Measurements from ENCODE around the gene LIMK2. TPM values are rescaled to one million over a fixed set of nuclear protein-coding genes. Genes with fewer than 3 reads are reported as not detected.
A peak's percentile ranks its signal among the peaks of the same experiment; 100 is the strongest.

The LIMK2 gene
- total RNA-seq, 1 experiment from 2014 or later = 13.2 TPM

DNA sequence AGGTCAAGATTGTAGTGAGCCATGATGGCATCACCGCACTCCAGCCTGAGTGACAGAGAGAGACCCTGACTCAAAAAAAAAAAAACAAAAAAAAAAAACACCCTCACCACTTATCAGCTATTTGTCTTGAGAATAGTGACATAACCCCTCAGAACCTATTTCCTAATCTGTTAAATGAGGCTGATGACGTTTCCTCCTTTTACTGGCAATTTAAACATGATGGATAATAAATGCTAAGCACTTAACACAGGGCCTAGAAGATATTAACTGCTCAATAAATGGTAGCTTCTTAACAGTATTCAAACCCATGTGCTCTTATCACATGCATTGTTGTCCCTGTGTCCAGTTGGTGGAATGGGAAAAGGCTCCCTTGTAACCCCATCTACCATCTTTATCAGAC, 34.6 kb downstream of the LIMK2 start:
- intact Hi-C loops (cut with micrococcal nuclease) = no loop called here
- H3K4me2 ChIP-seq (ENCODE audit: low read length) = no peak overlapping the region
- ChIA-PET CTCF (no interaction called here), POLR2A (ENCODE audit: unreplicated experiment) (interaction anchor here (0.6 kb wide), 1 partner anchor 76 kb away, joined by 8 read pairs; no protein-coding TSS in a partner anchor)
- no peak for TF ChIP-seq EZH2phosphoT487 (IDR thresholded peaks at IDR 0.05; ENCODE audit: borderline replicate concordance, low read length)
- TF ChIP-seq, protein P1, sequence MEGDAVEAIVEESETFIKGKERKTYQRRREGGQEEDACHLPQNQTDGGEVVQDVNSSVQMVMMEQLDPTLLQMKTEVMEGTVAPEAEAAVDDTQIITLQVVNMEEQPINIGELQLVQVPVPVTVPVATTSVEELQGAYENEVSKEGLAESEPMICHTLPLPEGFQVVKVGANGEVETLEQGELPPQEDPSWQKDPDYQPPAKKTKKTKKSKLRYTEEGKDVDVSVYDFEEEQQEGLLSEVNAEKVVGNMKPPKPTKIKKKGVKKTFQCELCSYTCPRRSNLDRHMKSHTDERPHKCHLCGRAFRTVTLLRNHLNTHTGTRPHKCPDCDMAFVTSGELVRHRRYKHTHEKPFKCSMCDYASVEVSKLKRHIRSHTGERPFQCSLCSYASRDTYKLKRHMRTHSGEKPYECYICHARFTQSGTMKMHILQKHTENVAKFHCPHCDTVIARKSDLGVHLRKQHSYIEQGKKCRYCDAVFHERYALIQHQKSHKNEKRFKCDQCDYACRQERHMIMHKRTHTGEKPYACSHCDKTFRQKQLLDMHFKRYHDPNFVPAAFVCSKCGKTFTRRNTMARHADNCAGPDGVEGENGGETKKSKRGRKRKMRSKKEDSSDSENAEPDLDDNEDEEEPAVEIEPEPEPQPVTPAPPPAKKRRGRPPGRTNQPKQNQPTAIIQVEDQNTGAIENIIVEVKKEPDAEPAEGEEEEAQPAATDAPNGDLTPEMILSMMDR (conservative IDR thresholded peaks at IDR 0.05; ENCODE audit: low read depth, low read length) = no peak
- no peak for TF ChIP-seq EZH2 (IDR thresholded peaks at IDR 0.05; ENCODE audit: low read length, unreplicated experiment)
- DNase-seq (no peak), ATAC-seq (no peak)
- peaks cover 24% of the 10 kb centered on the region for H3K4me1 ChIP-seq (ENCODE audit: insufficient read depth, low read length)
- no peaks in the 10 kb centered on the region for H3F3A ChIP-seq (ENCODE audit: low read length, unreplicated experiment)
- H3K9me2 ChIP-seq (replicated peaks; ENCODE audit: low read length) = no peaks in the 10 kb centered on the region
- H3K36me3 ChIP-seq (ENCODE audit: low read depth, low read length) = no peaks in the 10 kb centered on the region
- no peak overlapping the region for H3K4me3 ChIP-seq (ENCODE audit: low read length)
- H3K9ac ChIP-seq (ENCODE audit: low read length) = no peak overlapping the region
- H3K9me3 ChIP-seq (ENCODE audit: low read length) = no peaks in the 10 kb centered on the region
- H2AFZ ChIP-seq (ENCODE audit: low read length) = no peak overlapping the region
- BruUV-seq (replicated peaks) = no TSS peak
- H3K27ac ChIP-seq (ENCODE audit: low read length) = no peak overlapping the region
- no peaks in the 10 kb centered on the region for H4K20me1 ChIP-seq (ENCODE audit: low read length)
- no peaks in the 10 kb centered on the region for H3K79me2 ChIP-seq (ENCODE audit: low read length)
- H3K27me3 ChIP-seq (ENCODE audit: low read length) = no peaks in the 10 kb centered on the region

DNA sequence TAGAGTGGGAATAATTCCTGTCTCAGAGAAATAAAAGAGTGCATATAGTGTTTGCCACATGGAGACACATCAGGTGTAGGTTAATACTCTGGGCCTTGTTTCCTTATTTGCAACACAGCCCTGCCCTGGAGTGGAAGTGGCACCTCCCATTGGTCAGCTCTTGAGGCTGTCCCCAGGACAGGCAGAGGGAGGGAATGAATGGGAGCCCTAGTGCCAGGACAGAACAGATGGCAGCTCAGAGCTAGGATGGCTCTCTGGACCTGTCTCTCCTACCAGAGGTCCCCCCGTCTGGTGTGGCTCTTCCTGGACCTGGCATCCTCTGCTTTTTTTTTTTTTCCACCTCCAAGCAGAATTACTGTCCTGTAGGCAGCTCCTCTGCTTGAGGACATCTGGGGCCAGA, 35.6 kb downstream of the LIMK2 start:
- Histone ChIP-seq H3K4me3 (ENCODE audit: low read length) (no peak overlapping the region), H4K20me1 (ENCODE audit: low read length) (no peaks in the 10 kb centered on the region), H3K9me3 (ENCODE audit: low read length) (no peaks in the 10 kb centered on the region), H3K27me3 (ENCODE audit: low read length) (no peaks in the 10 kb centered on the region), H2AFZ (ENCODE audit: low read length) (no peak overlapping the region), H3K79me2 (ENCODE audit: low read length) (no peaks in the 10 kb centered on the region), H3K36me3 (ENCODE audit: low read depth, low read length) (no peaks in the 10 kb centered on the region), H3K9me2 (replicated peaks; ENCODE audit: low read length) (no peaks in the 10 kb centered on the region), H3K4me1 (ENCODE audit: insufficient read depth, low read length) (peaks cover 19% of the 10 kb centered on the region), H3K4me2 (ENCODE audit: low read length) (peak overlapping the region; percentile 64), H3F3A (ENCODE audit: low read length, unreplicated experiment) (no peaks in the 10 kb centered on the region), H3K27ac (ENCODE audit: low read length) (no peak overlapping the region), H3K9ac (ENCODE audit: low read length) (no peak overlapping the region)
- TF ChIP-seq EZH2 (IDR thresholded peaks at IDR 0.05; ENCODE audit: low read length, unreplicated experiment) (no peak), EZH2phosphoT487 (IDR thresholded peaks at IDR 0.05; ENCODE audit: borderline replicate concordance, low read length) (no peak)
- TF ChIP-seq, protein P1 (conservative IDR thresholded peaks at IDR 0.05; ENCODE audit: low read depth, low read length) = no peak
- ATAC-seq (no peak), DNase-seq (no peak)
- ChIA-PET CTCF (no interaction called here), POLR2A (ENCODE audit: unreplicated experiment) (no interaction called here)
- intact Hi-C loops (cut with micrococcal nuclease) = loop anchor here (2.0 kb wide), 1 partner anchor 25 kb away; no protein-coding TSS in a partner anchor
- BruUV-seq (replicated peaks) = no TSS peak

DNA sequence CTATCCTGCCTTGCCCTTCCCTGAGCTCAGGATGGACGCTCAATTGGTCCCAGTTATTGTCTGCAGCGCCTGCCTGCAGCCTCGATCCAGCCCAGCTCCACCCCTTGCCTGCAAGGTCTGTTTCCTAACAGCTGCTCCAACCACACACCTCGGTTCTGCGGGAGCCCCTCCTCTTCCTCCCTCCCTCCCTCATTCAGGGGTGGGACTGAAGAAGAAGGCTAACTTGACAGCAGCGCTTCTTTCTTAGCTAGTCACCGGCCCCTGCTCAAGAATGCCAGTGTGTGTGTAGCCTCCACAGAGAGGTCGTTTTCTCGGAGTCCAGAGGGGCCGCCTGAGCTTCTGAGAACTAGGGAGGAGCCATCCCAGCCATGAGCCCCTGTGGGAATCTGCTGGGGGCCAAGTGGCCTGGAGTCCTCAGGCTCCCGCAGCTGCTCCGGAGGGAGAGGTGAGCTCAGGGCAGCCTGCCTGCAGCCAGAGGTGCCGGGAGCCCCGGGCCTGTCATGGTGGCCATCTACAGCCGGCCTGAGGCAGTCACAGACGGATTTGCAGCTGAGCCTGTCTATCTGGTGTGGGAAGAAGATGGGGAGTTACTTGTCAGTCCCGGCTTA, 36.1 kb downstream of the LIMK2 start:
- intact Hi-C loops (cut with micrococcal nuclease) = loop anchor here (2.0 kb wide), 1 partner anchor 25 kb away; no protein-coding TSS in a partner anchor
- ATAC-seq (peak; percentile 82), DNase-seq (peak; percentile 52)
- POLR2A ChIA-PET (ENCODE audit: unreplicated experiment) = no interaction called here
- CTCF ChIA-PET = interaction anchor here (0.6 kb wide), 1 partner anchor 173 kb away, joined by 9 read pairs; no protein-coding TSS in a partner anchor
- BruUV-seq (replicated peaks) = no TSS peak
- no peaks in the 10 kb centered on the region for H3K9me3 ChIP-seq (ENCODE audit: low read length)
- H2AFZ ChIP-seq (ENCODE audit: low read length) = no peak overlapping the region
- H3K79me2 ChIP-seq (ENCODE audit: low read length) = no peaks in the 10 kb centered on the region
- H3K4me2 ChIP-seq (ENCODE audit: low read length) = peak overlapping the region; percentile 64
- no peaks in the 10 kb centered on the region for H4K20me1 ChIP-seq (ENCODE audit: low read length)
- no peaks in the 10 kb centered on the region for H3K36me3 ChIP-seq (ENCODE audit: low read depth, low read length)
- peak overlapping the region; percentile 55 for H3K4me3 ChIP-seq (ENCODE audit: low read length)
- no peaks in the 10 kb centered on the region for H3K27me3 ChIP-seq (ENCODE audit: low read length)
- H3K4me1 ChIP-seq (ENCODE audit: insufficient read depth, low read length) = peaks cover 15% of the 10 kb centered on the region
- TF ChIP-seq EZH2phosphoT487 (IDR thresholded peaks at IDR 0.05; ENCODE audit: borderline replicate concordance, low read length) = no peak
- TF ChIP-seq, protein P1 (conservative IDR thresholded peaks at IDR 0.05; ENCODE audit: low read depth, low read length) = no peak
- no peak for TF ChIP-seq EZH2 (IDR thresholded peaks at IDR 0.05; ENCODE audit: low read length, unreplicated experiment)
- H3K9ac ChIP-seq (ENCODE audit: low read length) = no peak overlapping the region
- no peak overlapping the region for H3K27ac ChIP-seq (ENCODE audit: low read length)
- H3F3A ChIP-seq (ENCODE audit: low read length, unreplicated experiment) = no peaks in the 10 kb centered on the region
- no peaks in the 10 kb centered on the region for H3K9me2 ChIP-seq (replicated peaks; ENCODE audit: low read length)

All from PC-3 (cell line).